SJSA1 (cell line): Measurements from ENCODE around the gene KRTAP6-1. TPM values are rescaled to one million over a fixed set of nuclear protein-coding genes. Genes with fewer than 3 reads are reported as not detected.

Source experiments
- DNase-seq, 2 experiments: peaks; one replicate each; pipeline ENCODE4 v3.0.0-alpha.2; 2015 to 2020; ENCODE audit warnings: low spot score in 2 of 2, low read depth in 1 of 2
- H3K27ac ChIP-seq: fragments of 250-450 bp; sonication (Bioruptor Pico); 2 replicates; pipeline ENCODE4 v1.5.1; 2020; ENCODE audit warnings: mild to moderate bottlenecking, moderate library complexity
- H3K27me3 ChIP-seq: fragments of 250-450 bp; sonication (Bioruptor Pico); replicated peaks from 2 replicates; pipeline ENCODE4 v1.5.1; 2020; ENCODE audit warnings: mild to moderate bottlenecking, moderate library complexity
- H3K36me3 ChIP-seq: fragments of 250-450 bp; sonication (Bioruptor Pico); 2 replicates; pipeline ENCODE4 v1.5.1; 2020; ENCODE audit warnings: mild to moderate bottlenecking
- H3K4me1 ChIP-seq: fragments of 250-450 bp; sonication (Bioruptor Pico); replicated peaks from 2 replicates; pipeline ENCODE4 v1.6.1; 2021; ENCODE audit warnings: mild to moderate bottlenecking
- H3K4me3 ChIP-seq: fragments of 250-450 bp; sonication (Bioruptor Pico); 2 replicates; pipeline ENCODE4 v1.5.1; 2020; ENCODE audit warnings: mild to moderate bottlenecking
- H3K9me3 ChIP-seq: fragments of 250-450 bp; sonication (Bioruptor Pico); replicated peaks from 2 replicates; pipeline ENCODE4 v1.5.1; 2020; ENCODE audit warnings: mild to moderate bottlenecking
- total RNA-seq: library from RNA; depleted of rRNA; stranded (reverse); fragments of >200 nt; shearing (Covaris generic); gene quantifications from 2 replicates; pipeline ENCODE4 v1.2.3, GENCODE V29; 2014

The KRTAP6-1 gene
- total RNA-seq, 1 experiment from 2014 or later: not detected

GRCh38 chr21:30612132-30612531 lies 1.6 kb downstream of the KRTAP6-1 start:
- DNase-seq: no peak
- no peaks in the 10 kb centered on the region for H3K27me3 ChIP-seq
- H3K36me3 ChIP-seq: no peaks in the 10 kb centered on the region
- no peak overlapping the region for H3K27ac ChIP-seq
- no peaks in the 10 kb centered on the region for H3K4me1 ChIP-seq
- no peaks in the 10 kb centered on the region for H3K9me3 ChIP-seq
- H3K4me3 ChIP-seq: no peak overlapping the region

GRCh38 chr21:30605968-30606367 lies 7.8 kb downstream of the KRTAP6-1 start:
- H3K9me3 ChIP-seq: no peaks in the 10 kb centered on the region
- H3K27ac ChIP-seq: no peak overlapping the region
- no peak overlapping the region for H3K4me3 ChIP-seq
- no peak for DNase-seq
- no peaks in the 10 kb centered on the region for H3K4me1 ChIP-seq
- H3K36me3 ChIP-seq: no peaks in the 10 kb centered on the region
- no peaks in the 10 kb centered on the region for H3K27me3 ChIP-seq

- Histone ChIP-seq H3K4me1 (no peaks in the 10 kb centered on the region), H3K4me3 (no peak within 1 kb of the TSS), H3K27me3 (no peaks in the 10 kb centered on the region), H3K9me3 (no peaks in the 10 kb centered on the region), H3K36me3 (no peaks in the 10 kb centered on the region), H3K27ac (no peak within 1 kb of the TSS)
- no peak for DNase-seq
Measured at GRCh38 chr21:30600787-30601186, 12.9 kb downstream of the KRTAP6-1 start, which contains the start of gene KRTAP22-1. Gene KRTAP22-1 (plus strand): TSS chr21:30601087.

DNA sequence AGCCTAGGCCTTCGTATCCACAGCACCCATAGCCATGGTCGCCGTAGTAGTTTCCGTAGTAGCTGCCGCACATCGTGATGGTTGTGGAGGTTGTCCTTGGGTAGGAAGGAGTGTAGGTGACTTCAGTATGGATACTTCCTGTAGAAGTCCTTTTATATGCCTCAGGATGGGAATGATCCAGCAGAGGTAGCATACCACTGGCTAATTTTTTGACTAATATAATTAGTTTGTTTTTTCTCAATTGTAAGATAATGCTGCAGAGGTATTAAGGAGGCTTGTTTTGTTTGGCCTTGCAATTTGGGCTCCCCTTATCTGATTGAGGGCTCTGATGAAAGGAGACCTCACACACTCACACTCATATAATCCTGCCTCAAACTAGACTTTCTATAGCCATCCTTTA lies 14.9 kb downstream of the KRTAP6-1 start, which contains the start of gene KRTAP6-2:
TSS of gene KRTAP6-2 (minus strand) at position 101 of the 400 bp plus-strand sequence. CDS start at position 73, 28 bp downstream.
- Histone ChIP-seq H3K9me3 (no peaks in the 10 kb centered on the region), H3K4me1 (no peaks in the 10 kb centered on the region), H3K36me3 (no peaks in the 10 kb centered on the region), H3K27ac (no peak within 1 kb of the TSS), H3K4me3 (no peak within 1 kb of the TSS), H3K27me3 (no peaks in the 10 kb centered on the region)
- no peak for DNase-seq

DNA sequence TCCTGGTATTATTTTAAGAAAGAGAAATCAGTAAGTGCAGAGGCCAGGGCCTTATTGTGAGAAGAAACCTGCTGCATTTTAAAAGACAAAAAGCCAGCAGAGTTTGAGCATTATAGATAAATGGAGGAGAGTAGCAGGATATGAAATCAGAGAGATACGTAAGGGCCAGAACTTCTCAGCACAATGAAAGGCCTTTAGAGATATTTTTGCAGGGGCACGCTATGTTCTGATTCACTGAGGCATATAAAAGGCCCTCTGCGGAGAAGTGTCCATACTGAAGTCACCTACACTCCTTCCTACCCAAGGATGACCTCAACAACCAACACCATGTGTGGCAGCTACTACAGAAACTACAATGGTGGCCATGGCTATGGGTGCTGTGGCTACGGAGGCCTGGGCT lies 21.6 kb downstream of the KRTAP6-1 start, which contains the start of gene KRTAP6-3:
TSS of gene KRTAP6-3 (plus strand) at position 301 of the 400 bp plus-strand sequence. CDS start at position 307, 6 bp downstream.
- H3K27me3 ChIP-seq: no peaks in the 10 kb centered on the region
- no peaks in the 10 kb centered on the region for H3K4me1 ChIP-seq
- no peaks in the 10 kb centered on the region for H3K9me3 ChIP-seq
- DNase-seq: no peak
- no peak within 1 kb of the TSS for H3K27ac ChIP-seq
- no peaks in the 10 kb centered on the region for H3K36me3 ChIP-seq
- no peak within 1 kb of the TSS for H3K4me3 ChIP-seq

- H3K4me3 ChIP-seq: no peak within 1 kb of the TSS
- H3K4me1 ChIP-seq: no peaks in the 10 kb centered on the region
- H3K27ac ChIP-seq: no peak within 1 kb of the TSS
- no peaks in the 10 kb centered on the region for H3K36me3 ChIP-seq
- DNase-seq: no peak
- no peaks in the 10 kb centered on the region for H3K9me3 ChIP-seq
- no peaks in the 10 kb centered on the region for H3K27me3 ChIP-seq
Measured at GRCh38 chr21:30590297-30590696, 23.4 kb downstream of the KRTAP6-1 start, which contains the start of gene KRTAP22-2. Gene KRTAP22-2 (minus strand): TSS chr21:30590397.

- Histone ChIP-seq H3K4me3 (no peak overlapping the region), H3K4me1 (no peaks in the 10 kb centered on the region), H3K9me3 (no peaks in the 10 kb centered on the region), H3K27ac (no peak overlapping the region), H3K36me3 (no peaks in the 10 kb centered on the region), H3K27me3 (no peaks in the 10 kb centered on the region)
- no peak for DNase-seq
Measured at GRCh38 chr21:30582870-30583269, 30.9 kb downstream of the KRTAP6-1 start.

GRCh38 chr21:30580132-30580531 lies 33.6 kb downstream of the KRTAP6-1 start:
- Histone ChIP-seq H3K9me3 (no peaks in the 10 kb centered on the region), H3K4me3 (no peak overlapping the region), H3K27me3 (no peaks in the 10 kb centered on the region), H3K27ac (no peak overlapping the region), H3K4me1 (no peaks in the 10 kb centered on the region), H3K36me3 (no peaks in the 10 kb centered on the region)
- no peak for DNase-seq

DNA sequence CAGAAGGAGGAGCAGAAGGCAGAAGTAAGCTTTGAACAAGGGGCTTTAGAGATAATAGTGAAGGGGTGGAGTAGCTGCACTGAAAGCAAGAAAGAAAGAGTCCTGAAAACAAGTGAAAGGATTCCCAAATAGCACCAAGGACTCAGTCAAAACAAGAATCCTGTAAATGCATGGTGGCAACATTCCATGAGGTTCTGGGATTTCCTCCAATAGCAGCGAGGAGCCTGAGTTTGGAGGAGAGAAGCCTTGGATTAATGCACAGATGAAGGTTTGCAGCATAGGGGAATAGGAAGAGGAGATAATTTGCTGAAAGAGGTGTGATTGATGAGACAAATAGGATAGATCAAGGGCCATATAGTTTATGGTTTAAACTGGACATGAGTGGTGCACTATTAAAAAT lies 34.4 kb downstream of the KRTAP6-1 start:
- H3K4me3 ChIP-seq: no peak overlapping the region
- H3K27ac ChIP-seq: no peak overlapping the region
- DNase-seq: no peak
- no peaks in the 10 kb centered on the region for H3K9me3 ChIP-seq
- H3K36me3 ChIP-seq: no peaks in the 10 kb centered on the region
- no peaks in the 10 kb centered on the region for H3K27me3 ChIP-seq
- no peaks in the 10 kb centered on the region for H3K4me1 ChIP-seq

DNA sequence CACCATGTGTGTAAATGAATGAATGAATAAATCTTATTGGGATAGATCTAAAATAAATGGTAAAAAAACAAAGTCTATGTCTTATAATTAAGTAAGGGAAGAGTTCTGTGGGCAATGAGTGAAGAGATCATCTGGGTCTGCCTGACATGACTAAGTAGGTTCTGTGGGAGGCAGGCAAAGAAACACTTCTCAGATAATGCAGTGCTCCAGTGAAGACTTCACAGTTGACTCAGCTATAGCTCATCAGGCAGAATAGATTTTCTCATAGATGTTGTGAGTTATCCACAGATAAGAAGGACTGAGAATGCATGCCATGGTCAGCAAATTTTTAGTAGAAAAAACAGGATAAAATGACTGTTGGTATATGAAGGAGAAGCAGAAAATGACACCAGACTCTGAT lies 36.0 kb downstream of the KRTAP6-1 start:
- no peak overlapping the region for H3K27ac ChIP-seq
- H3K9me3 ChIP-seq: no peaks in the 10 kb centered on the region
- no peak for DNase-seq
- H3K36me3 ChIP-seq: no peaks in the 10 kb centered on the region
- no peaks in the 10 kb centered on the region for H3K27me3 ChIP-seq
- no peaks in the 10 kb centered on the region for H3K4me1 ChIP-seq
- H3K4me3 ChIP-seq: no peak overlapping the region

- Histone ChIP-seq H3K27me3 (no peaks in the 10 kb centered on the region), H3K4me1 (no peaks in the 10 kb centered on the region), H3K9me3 (no peaks in the 10 kb centered on the region), H3K36me3 (no peaks in the 10 kb centered on the region), H3K27ac (no peak overlapping the region), H3K4me3 (no peak overlapping the region)
- DNase-seq: no peak
Measured at GRCh38 chr21:30567617-30568016, 46.1 kb downstream of the KRTAP6-1 start.

DNA sequence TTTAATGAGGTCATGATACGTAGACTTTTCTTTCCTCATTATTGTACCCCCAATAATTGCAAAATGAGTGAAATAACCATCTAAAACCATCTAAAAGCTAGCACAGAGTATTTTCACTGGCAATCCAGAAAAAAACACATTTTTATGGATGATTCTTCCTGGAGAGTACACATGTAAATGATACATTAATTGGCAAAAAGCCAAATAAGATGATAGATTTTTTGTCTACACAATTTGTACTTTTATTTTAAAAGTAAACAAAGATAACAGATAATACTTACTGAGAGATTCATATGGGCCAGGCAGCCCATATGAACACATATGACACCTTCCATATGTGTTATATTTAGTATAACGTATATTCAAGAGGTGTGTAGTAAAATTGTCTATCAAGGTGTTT lies 50.1 kb downstream of the KRTAP6-1 start:
- no peaks in the 10 kb centered on the region for H3K36me3 ChIP-seq
- no peaks in the 10 kb centered on the region for H3K27me3 ChIP-seq
- H3K4me1 ChIP-seq: no peaks in the 10 kb centered on the region
- no peak overlapping the region for H3K4me3 ChIP-seq
- H3K27ac ChIP-seq: no peak overlapping the region
- H3K9me3 ChIP-seq: no peaks in the 10 kb centered on the region
- no peak for DNase-seq
